H1 (cell line): ENCODE results near the gene ADCY5. TPM values are rescaled to one million over a fixed set of nuclear protein-coding genes. Genes with fewer than 3 reads are reported as not detected.

Experiments used
- BACH1 ChIP-seq: IDR thresholded peaks from 2 replicates; pipeline ENCODE4 v1.6.1; 2012; ENCODE audit warnings: low read length, improper control_type of control experiment
- HDAC6 ChIP-seq: IDR thresholded peaks from one replicate; pipeline ENCODE4 v1.7.1; 2012; ENCODE audit warnings: low read depth, mild to moderate bottlenecking, inconsistent platforms, low read length, moderate library complexity
- KDM5A ChIP-seq: fragments of 200-600 bp; IDR thresholded peaks from 2 replicates; pipeline ENCODE4 v1.7.1; 2012; ENCODE audit warnings: mild to moderate bottlenecking, low read length, inconsistent platforms, mixed read lengths
- NRF1 ChIP-seq: IDR thresholded peaks from 2 replicates; pipeline ENCODE4 v1.6.1; 2011; ENCODE audit warnings: mild to moderate bottlenecking, low read depth, low read length, improper control_type of control experiment
- polyA plus RNA-seq, 7 experiments: library from polyadenylated mRNA; depleted of rRNA in 3 of 7; stranded (reverse) in 5 of 7; unstranded in 2 of 7; fragments of >200 nt in 5 of 7; fragments of 200-250 nt in 2 of 7; gene quantifications; 1 replicate in 5 of 7; 2 replicates in 1 of 7; 4 replicates in 1 of 7; pipeline versions ENCODE4 v1.2.1 to v1.2.3, GENCODE V29; 2011 to 2013; ENCODE audit warnings: missing spikeins in 2 of 7, mixed read lengths in 2 of 7
- total RNA-seq: library from RNA; stranded (reverse); fragmentation: NEBNext Ultra II Directional; extraction: Animal tissue kit (Norgen Biotek cat#: 25700); gene quantifications from 2 replicates; pipeline ENCODE4 v1.2.1, GENCODE V29; 2021

Gene ADCY5
- total and polyA plus RNA-seq, 2 of the 8 experiments (the other 6 are each of a cell fraction or from before 2014, with no cell fraction given), result 18.9 to 40.8 TPM

- TF ChIP-seq KDM5A, result no peak
- no peak for TF ChIP-seq BACH1
- no peak for TF ChIP-seq HDAC6
- TF ChIP-seq NRF1, result no peak
These were observed 35.9 kb downstream of the ADCY5 start (continued) for GRCh38 chr3:123412811-123413604.
